Cardiac fibroblast (primary cell): ENCODE results near the gene LSM3.

Source experiments
- DNase-seq, 2 donors: peaks; one replicate each; pipeline versions ENCODE4 v3.0.0 to v3.0.0-alpha.2; 2010; ENCODE audit warnings: low read depth in 2 of 2
- H3K4me3 ChIP-seq, 2 donors: replicated peaks in 1 of 2; 1 replicate in 1 of 2; 2 replicates in 1 of 2; pipeline ENCODE4 v1.5.1; 2011; ENCODE audit warnings: low read depth in 2 of 2, low read length in 2 of 2, mild to moderate bottlenecking in 2 of 2, moderate library complexity in 1 of 2
- CTCF ChIP-seq: IDR thresholded peaks from one replicate; pipeline ENCODE4 v1.5.1; 2011; ENCODE audit warnings: low read depth, mild to moderate bottlenecking, low read length, inconsistent platforms

LSM3 gene

GRCh38 chr3:14132689-14133088 lies 45.9 kb upstream of the LSM3 start:
- no peak for TF ChIP-seq CTCF
- no peak for DNase-seq
- H3K4me3 ChIP-seq, result no peak overlapping the region

- H3K4me3 ChIP-seq, result no peak overlapping the region
- DNase-seq, result no peak
- no peak for TF ChIP-seq CTCF
Measured at GRCh38 chr3:14133188-14133800, 45.3 kb upstream of the LSM3 start.

- no peak for TF ChIP-seq CTCF
- no peak overlapping the region for H3K4me3 ChIP-seq
- DNase-seq, result no peak
Measured at GRCh38 chr3:14133876-14134275, 44.7 kb upstream of the LSM3 start.

GRCh38 chr3:14134291-14134690 lies 44.3 kb upstream of the LSM3 start:
- DNase-seq, result no peak
- no peak for TF ChIP-seq CTCF
- H3K4me3 ChIP-seq, result no peak overlapping the region

- TF ChIP-seq CTCF, result no peak
- DNase-seq, result no peak
- H3K4me3 ChIP-seq, result no peak overlapping the region
Measured at GRCh38 chr3:14135581-14135980, 43.0 kb upstream of the LSM3 start.

GRCh38 chr3:14137004-14137403 lies 41.6 kb upstream of the LSM3 start:
- no peak for DNase-seq
- TF ChIP-seq CTCF, result no peak
- no peak overlapping the region for H3K4me3 ChIP-seq

- no peak for TF ChIP-seq CTCF
- no peak for DNase-seq
- no peak overlapping the region for H3K4me3 ChIP-seq
Measured at GRCh38 chr3:14137445-14137844, 41.2 kb upstream of the LSM3 start.
